ENCODE measurements around the gene ASCC1.
"Not testable (repeated sequence)": the region's sequence is repeated elsewhere in the genome, so short reads cannot be mapped to it uniquely, and the experiment has no call there.

ASCC1 gene

DNA sequence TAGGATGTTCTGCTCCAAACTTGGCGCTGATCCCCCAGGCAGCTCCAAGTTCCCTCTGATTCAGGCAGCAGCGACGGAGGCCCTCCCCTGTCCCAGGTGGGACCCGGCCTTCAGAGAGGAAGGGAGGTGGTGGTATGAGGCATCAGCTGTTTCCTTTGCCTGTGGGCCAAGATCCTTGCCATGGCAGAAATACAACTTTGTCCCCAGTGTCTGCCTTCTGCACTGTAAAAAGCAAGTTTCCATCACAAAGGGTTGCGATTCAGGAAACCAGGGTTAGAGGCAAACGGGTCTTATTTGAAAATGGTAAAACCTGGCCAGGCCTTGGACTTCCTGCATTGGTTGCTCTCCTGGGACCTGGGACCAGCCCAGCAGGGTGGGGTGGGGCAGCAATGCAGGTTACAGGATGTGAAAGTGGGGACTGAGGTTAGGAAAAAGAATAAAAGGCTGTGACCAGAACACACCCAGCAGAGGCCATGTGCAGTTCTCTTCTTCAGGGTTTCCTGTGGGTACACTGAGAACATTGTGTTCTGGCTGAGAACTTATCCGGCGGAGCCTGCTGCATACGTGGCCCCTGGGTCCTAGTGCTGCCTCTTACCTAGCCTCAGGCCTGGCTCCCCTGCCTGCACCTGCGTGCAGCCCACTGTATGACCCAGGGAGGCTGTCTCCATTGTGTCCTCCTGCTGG lies 32.5 kb upstream of the ASCC1 start:
- DNase-seq, result peak; percentile 77 to 80

DNA sequence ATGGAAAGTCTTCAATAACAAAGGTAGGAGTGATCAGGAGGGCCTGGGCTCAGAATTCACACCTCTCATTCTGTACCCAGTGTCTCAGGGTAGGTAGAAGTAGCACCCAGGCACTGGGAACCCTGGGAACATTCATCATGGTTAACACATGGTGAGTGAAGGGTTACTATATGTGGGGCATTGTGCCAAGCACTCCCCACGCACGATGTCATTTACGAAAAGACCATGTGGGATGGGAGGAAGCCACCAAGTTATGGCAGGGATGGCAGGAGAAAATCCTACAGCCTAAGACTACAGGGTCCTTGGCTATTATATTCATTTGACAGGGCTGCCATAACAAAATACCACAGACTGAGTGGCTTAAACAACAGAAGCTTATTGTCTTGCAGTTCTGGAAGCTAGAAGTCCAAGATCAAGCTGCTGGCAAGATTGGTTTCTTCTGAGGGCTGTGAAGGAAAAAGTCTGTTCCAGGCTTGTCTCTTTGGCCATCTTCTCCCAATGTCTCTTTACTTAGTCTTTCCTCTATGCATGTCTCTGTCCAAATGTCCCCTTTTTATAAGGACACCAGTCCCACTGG lies 30.0 kb upstream of the ASCC1 start:
- DNase-seq, result no peak

DNA sequence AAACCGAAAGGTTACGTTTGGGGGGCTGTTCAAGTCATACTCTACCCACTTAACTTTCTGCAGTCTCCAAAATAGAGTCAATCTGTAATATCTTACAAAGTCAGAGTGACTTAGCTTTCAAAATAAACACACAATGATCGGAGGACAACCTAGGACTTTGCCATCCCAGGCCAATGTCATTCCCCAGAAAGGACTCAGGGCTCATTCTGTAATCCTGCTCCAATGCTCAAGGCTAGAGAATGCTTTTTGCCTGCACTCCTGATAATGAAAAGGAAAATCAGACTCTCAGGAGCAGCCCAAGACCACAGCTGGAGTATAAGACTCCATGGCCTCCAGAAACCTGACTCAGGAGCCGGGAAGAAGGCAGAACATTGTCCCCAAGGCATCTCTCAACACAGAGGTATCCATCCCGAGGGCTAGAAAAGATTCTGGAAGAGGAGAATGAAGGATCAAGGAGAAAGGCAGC lies 28.5 kb upstream of the ASCC1 start:
- no peak for DNase-seq

DNA sequence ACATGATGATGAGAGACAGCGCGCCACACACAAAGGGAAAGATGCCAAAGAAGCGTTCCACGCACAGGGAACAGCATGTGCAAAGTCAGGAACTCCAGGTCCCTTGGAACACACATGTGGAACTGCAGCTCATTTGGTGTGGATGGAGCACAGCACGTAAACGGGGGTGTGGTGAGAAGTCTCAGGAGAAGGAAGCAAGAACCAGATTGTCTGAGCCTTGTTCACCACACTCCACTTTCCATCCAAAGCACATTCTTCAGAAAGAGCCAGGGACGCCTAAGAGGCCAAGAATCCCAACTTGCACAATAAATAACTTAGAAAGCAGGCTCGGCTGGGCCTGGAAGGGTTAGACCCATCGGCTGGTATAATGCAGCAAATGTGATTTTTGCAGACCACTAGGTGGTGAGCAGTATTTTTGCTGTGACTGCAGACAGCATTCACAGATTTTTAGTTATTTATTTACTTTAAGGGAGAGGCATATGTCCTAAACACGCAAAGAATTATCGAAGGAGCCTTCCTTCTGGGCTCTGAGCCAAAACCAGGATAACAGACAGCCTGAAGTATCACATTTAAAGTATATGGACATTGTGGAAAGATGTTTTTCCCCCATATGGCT lies 27.9 kb upstream of the ASCC1 start:
- no peak for DNase-seq

DNA sequence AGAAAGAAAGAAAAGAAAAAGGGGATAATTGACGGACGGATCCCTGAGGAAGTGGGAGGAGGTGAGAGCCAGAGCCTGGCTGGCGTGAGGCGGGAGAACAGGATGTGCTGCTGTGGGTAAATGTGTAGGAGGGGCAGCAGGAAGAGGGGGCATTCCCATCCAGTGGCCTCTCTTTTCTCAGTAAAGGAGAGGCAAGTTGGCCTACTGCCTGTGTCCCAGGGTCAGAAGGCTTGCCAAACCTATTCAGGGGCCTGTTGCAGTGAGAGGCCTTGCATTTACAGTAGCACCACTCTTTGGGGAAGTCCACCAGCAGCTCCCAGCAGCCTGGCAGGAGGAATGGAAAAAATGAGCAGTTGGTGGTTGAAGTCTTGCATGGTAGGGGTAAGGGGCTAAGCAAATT lies 26.6 kb upstream of the ASCC1 start:
- no peak for DNase-seq

DNA sequence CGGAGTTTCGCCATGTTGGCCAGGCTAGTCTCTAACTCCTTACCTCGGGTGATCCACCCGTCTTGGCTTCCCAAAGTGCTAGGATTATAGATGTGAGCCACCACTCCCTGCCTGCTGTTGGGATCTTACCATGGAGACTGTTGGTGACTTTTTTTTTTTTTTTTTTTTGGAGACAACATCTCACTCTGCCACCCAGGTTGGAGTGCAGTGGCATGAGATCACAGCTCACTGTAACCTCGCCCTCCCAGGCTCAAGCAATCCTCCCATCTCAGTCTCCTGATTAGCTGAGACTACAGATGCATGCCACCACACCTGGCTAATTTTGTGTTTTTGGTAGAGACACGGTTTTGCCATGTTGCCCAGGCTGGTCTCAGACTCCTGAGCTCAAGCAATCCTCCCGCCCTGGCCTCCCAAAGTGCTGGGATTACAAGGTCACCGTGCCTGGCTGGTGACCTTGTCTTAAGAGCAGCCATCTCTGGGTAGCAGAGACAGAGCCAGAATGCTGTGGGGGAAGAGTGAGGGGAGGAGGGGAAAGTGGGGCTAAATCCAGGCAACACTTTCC lies 25.7 kb upstream of the ASCC1 start:
- DNase-seq, result no peak

DNA sequence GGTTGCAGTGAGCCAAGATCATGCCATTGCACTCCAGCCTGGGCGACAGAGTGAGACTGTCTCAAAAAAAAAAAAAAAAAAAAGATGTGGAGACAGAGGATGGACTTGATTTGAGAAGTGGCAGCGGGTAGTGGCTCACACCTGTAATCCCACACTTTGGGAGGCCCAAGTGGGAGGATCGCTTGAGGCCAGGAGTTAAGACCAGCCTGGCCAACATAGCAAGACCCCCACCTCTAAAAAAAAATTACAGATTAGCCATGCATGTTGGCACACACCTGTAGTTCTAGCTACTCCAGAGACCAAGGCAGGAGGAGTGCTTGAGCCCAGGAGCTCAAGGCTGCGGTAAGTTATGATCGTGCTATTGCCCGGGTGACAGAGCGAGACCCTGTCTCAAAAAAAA lies 24.3 kb upstream of the ASCC1 start:
- no peak for DNase-seq

DNA sequence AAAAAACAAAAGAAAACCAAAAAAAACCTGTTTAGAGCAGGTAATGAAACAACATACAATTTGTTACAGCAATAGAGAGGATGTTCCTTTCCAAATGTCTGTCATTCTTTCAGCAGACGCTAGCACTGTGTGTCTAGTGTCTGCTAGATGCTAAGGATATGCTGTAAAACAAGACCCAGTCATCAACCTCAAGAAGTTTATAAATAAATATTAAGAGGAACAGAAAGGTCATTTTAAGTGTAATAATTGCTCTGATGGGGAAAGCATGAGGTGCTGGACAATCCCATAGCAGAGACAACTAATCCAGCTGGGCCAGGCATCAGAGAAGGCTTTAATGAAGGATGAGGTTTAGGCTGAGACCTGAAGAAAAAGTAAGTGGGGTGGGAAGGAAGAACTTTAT lies 23.3 kb upstream of the ASCC1 start:
- no peak for DNase-seq

DNA sequence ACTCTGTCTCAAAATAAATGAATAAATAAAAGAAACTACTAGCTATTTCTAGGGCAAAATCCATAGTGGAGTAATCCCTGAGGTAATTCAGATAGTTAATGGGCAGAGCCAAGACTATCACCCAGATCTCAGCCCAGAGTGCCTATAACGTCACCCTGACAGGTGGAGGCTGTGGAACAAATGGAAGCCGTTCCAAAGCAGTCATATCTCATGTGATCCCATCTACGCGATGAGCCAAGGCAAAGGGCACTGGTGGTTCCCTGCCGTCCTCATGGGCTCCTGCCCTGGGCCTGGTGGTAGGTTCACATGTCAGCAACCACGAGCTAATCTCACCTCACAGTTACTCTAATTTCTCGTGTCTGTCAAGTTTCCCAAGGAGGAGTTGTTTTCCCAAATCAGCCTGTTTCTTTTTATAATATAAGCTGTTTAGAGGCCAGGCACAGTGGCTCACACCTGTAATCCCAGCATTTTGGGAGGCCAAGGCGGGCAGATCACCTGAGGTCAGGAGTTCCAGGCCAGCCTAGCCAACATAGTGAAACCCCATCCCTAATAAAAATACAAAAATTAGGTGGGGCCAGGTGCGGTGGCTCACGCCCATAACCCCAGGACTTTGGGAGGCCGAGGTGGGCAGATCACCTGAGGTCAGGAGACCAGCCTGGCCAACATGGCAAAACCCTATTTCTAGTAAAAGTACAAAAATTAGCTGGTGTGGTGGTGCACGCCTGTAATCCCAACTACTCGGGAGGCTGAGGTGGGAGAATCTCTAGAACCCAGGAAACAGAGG lies 22.5 kb upstream of the ASCC1 start:
- DNase-seq, result no peak

DNA sequence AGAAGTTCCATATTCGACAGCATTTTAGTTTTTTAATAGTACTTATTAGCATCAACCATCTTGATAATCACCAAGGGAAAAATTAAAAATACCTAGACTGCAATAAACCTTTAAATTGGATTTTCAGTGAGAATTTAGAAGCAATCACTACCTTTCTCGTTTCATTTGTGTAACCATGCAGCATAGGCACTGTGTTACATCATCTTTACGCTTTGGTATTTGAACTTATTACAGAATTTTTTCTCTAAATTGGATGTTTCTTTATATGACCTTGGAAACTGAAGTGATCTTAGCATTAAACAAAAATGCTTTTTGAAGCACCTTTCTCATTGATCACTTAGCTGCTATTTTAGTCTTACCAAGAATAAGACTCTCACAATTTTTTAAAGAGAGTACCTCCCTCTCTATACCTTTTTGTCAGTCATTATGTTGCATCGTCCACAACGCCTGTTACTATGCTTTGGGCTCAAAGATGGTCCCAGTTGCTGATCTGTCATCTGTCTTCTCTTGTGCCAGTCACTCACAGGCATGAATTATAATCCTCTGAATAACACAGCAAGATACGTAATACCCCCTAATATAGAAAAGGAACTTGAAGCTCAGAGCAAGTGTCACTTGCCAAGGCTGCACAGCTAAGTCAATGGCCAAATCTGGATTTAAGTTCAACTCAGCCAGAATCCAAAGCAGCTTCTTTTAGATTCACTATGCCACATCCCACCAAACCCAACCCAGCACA lies 19.6 kb upstream of the ASCC1 start:
- DNase-seq, result no peak

DNA sequence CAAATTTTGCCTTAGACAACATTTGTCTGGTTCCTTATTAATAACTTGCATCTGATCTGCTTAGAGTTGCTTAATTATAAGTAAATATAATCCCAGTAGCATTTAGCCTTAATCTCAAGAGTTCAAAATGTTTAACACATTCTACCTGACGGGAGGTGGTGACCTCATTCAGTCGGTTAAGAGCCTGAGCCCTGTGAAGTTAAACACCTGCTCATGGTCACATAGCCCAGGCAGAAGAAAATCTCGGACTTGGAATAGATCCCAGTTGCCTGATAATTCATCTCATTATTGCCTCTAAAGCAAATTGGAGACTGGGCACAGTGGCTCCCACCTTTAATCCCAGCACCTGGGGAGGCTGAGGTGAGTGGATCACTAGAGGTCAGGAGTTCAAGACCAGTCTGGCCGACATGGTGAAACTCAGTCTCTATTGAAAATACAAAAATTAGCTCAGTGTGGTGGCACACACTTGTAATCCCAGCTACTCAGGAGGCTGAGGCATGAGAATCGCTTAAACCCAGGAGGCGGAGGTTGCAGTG lies 18.6 kb upstream of the ASCC1 start:
- DNase-seq, result no peak

DNA sequence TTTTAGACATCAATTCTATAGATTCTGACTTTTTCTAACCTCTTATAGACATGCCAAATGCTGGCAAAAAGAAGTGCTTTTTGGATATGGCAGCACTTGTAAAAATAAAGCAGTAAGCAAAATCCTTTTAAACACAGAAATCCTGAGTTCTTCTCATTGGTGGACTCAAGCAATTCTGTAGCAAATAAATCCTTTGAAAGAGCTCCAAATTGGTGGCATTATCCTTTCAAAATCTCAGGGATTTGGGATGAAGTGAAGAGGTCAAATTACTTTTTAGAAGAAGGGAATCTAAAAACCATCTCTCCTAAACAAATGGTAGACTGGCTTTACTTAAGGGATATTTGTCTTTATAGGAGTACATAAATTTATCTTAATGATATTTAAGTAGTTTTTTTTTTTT lies 17.5 kb upstream of the ASCC1 start:
- DNase-seq, result no peak

DNA sequence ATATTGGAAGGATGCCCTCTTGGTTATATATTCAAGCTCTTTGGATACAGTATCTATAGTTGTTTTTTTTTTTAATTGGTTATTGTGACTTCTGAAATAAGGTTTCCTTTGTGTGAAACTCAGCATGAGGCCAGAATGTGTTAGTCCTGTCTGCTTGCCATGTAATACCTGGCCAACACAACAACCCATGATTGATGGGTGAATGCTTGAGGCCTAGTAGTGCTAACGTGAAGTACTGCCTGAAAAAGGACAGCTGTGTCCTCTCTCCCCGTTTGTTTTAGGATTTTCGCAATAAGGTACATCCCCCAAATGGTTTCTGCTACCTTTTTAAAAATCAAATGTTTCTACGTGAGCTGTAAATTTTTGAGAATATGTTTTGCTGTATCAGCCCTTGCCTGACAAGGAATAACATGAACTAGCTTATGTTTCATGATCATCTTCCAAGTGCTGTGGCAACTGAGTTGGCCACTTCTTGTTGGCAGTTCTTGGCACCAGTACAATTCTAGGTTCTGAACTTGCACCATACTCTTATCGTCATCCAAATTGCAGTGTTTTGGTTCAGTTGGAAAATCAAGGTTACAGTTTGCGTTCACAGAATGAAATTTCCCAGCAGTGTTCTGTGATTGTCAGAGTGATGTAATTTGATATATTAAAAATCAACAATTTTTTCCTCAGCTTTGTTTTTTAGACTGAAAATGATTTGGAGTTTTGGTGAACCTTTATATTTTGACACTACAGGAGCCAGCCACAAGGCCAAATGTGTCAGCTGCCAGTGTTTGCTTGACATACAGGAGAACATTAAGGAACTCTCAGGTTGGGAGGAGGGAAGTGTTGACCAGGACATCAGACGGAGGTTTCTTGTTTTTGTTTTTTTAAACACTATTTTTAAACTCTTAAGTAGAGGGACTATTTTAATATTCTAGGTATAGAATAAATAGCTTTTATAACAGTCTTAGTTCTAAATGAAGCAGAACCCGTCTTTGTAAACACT lies 13.5 kb upstream of the ASCC1 start:
- no peak for DNase-seq

DNA sequence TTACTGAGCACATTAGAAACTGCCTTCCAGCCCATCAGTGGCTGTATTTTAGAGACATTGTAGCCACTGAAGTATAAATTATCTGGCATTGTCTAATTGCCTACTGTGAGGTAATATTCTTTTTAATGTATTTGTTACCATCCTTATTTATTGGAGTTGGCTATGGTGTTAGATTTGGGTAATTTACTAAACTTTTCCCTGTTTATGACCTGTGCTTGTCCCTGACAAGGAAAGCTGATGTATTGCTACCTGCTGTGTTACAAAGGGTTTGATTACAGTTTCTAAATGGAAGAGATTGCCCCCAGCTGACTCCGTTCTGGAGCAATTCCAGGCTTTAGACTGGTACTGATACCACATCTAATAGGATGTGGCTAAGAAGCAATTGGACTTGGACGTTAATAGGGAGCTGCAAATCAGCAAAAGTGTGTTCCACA lies 12.3 kb upstream of the ASCC1 start:
- no peak for DNase-seq

DNA sequence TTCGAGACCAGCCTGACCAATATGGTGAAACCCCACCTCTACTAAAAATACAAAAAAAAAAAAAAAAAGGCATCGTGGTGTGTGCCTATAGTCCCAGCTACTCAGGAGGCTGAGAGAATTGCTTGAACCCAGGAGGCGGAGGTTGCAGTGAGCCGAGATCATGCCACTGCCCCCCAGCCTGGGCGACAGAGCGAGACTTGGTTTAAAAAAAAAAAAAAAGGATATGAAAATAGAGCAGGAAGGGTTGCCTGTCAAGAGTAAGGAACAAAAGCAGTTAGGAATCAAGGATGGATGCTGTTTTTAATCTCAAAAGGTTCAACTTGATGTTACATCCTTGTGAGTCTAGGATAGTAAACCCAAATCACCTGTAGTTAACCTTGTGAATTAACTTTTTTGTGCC lies 11.8 kb upstream of the ASCC1 start:
- no peak for DNase-seq

DNA sequence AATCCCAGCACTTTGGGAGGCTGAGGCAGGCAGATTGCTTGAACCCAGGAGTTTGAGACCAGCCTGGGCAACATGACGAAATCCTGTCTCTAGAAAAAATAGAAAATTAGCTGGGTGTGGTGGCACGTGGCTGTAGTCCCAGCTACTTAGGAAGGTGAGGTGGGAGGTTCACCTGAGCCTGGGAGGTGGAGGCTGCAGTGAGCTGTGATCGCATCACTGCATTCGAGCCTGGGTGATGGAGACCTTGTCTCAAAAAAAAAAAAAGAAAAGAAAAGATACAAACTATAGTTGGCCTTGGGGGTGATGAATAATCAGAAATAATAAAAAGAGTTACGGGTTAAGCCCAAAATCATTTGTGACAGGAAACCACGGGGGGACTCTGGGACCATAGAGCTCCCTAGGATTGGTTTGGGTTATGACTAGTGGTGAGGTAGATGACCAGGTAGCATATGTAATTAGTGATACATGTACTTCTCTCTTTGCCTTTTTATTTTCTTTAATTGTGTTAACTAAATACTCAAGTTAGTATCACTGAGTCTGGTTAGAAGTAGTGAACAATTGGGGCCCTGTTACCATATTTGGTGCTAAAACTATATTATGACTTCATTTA lies 10.4 kb upstream of the ASCC1 start:
- DNase-seq, result no peak

DNA sequence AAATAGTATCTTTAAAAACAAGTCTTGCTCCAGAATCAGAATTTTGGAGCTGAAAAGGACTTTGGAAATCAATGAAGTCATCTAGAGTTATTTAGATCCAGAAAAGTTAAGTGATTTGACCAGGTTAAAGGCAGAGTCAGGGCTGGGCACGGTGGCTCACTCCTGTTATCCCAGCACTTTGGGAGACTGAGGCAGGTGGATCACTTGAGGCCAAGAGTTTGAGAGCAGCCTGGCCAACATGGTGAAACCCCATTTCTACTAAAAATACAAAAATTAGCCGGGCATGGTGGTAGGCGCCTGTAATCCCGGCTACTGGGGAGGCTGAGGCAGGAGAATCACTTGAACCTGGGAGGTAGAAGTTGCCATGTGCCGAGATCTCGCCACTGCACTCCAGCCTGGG lies 8.1 kb upstream of the ASCC1 start:
- DNase-seq, result not testable (repeated sequence)

DNA sequence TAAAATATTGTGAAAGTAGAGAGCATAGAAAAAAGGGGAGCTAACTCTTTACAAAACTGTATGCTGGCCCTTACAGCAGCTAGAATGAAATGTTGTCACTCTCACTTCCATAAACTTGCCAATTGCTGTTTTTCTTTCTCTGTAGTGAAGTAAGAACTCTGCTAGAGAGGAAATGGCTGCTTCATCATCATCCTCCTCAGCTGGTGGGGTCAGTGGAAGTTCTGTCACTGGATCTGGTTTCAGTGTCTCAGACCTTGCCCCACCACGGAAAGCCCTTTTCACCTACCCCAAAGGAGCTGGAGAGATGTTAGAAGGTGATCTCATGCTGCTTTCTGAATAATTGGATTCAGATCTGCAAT lies 7.6 kb upstream of the ASCC1 start:
- peak in 1 of 2 donors; percentile 37 for DNase-seq

DNA sequence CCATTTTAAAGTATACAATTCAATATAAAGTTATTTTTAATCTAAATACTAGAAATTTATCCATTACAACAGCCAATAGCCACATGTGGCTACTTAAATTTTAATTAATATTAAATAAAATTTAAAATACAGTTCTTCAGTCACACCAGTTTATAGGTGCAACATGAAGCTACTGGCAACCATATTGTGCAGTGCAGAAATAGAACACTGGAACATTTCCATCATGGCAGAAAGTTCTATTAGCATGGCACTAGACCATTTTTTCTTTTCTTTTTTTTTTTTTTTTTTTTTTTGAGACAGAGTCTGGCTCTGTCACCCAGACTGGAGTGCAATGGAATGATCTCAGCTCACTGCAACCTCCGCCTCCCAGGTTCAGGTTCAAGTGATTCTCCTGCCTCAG lies 5.2 kb upstream of the ASCC1 start:
- DNase-seq, result no peak

DNA sequence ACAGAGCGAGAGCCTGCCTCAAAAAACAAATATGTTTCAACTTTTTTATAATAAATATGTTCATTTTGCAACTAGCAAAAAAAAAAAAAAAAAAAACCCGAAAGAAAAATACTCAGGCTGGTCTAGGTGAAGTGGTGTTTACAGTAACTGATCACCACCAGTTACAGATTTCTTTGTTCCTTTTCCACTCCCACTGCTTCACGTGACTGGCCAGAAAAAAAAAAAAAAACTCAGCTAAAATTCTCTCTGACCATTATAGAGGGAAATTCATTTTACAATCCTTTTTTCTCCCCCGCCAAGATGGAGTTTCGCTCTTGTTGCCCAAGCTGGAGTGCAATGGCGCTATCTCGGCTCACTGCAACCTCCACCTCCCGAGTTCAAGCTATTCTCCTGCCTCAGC lies 4.6 kb upstream of the ASCC1 start:
- no peak for DNase-seq
